SK-N-SH (cell line): ENCODE results near the gene RAB3C. TPM values are rescaled to one million over a fixed set of nuclear protein-coding genes. Genes with fewer than 3 reads are reported as not detected.

Source experiments
- CTCF ChIA-PET: fragments of 300-600, 350-600 bp; formaldehyde crosslinking; extraction: SDS; loops from one replicate; lab custom pipeline; 2021; lab: Yijun Ruan, JAX
- POLR2A ChIA-PET: fragments of 350-600 bp; sonication (Branson Sonifier 250); formaldehyde crosslinking; extraction: SDS; loops from one replicate; lab custom pipeline; 2020; ENCODE audit warnings: antibody characterized with exemption, inconsistent platforms; lab: Yijun Ruan, JAX
- DNase-seq: peaks from one replicate; pipeline ENCODE4 v3.0.0; 2012
- H2AFZ ChIP-seq: fragments of 200-600 bp; sonication (generic); 2 replicates; pipeline ENCODE4 v1.8.1; 2016; ENCODE audit warnings: antibody characterized with exemption, mild to moderate bottlenecking, low read depth
- H3F3A ChIP-seq: fragments of 200-600 bp; sonication (generic); replicated peaks from 2 replicates; pipeline ENCODE3; 2016; ENCODE audit warnings: antibody characterized with exemption, mild to moderate bottlenecking; ENCODE audit not compliant: insufficient read depth
- H3K27ac ChIP-seq, 2 experiments: fragments of 200-500 bp in 1 of 2; fragments of 200-600 bp in 1 of 2; sonication (Bioruptor generic) in 1 of 2; sonication (generic), shearing (Covaris generic) in 1 of 2; 2 replicates each; pipeline versions ENCODE4 v1.5.1 to v1.6.1; 2014 to 2016; ENCODE audit warnings: low read depth in 2 of 2, inconsistent platforms in 1 of 2, low read length in 1 of 2, mild to moderate bottlenecking in 1 of 2, mixed read lengths in 1 of 2
- H3K27me3 ChIP-seq: fragments of 200-600 bp; sonication (generic), shearing (Covaris generic); 2 replicates; pipeline ENCODE4 v1.6.1; 2016; ENCODE audit warnings: mixed run types; ENCODE audit not compliant: insufficient read depth
- H3K36me3 ChIP-seq, 2 experiments: fragments of 200-500 bp in 1 of 2; fragments of 200-600 bp in 1 of 2; sonication (Bioruptor generic) in 1 of 2; sonication (generic) in 1 of 2; replicated peaks in 1 of 2; 2 replicates each; pipeline versions ENCODE3 to v1.5.1; 2014 to 2016; ENCODE audit warnings: low read length in 1 of 2, mild to moderate bottlenecking in 1 of 2; ENCODE audit not compliant: insufficient read depth in 2 of 2, control insufficient read depth in 1 of 2
- H3K4me1 ChIP-seq, 2 experiments: fragments of 200-500 bp in 1 of 2; fragments of 200-600 bp in 1 of 2; sonication (Bioruptor generic) in 1 of 2; sonication (generic), shearing (Covaris generic) in 1 of 2; 2 replicates each; pipeline versions ENCODE4 v1.5.1 to v1.6.1; 2014 to 2016; ENCODE audit warnings: low read depth in 1 of 2, low read length in 1 of 2, mixed run types in 1 of 2; ENCODE audit not compliant: insufficient read depth in 2 of 2, control insufficient read depth in 1 of 2
- H3K4me2 ChIP-seq: fragments of 200-600 bp; sonication (generic), shearing (Covaris generic); 2 replicates; pipeline ENCODE4 v1.6.1; 2017; ENCODE audit warnings: mixed run types
- H3K4me3 ChIP-seq, 2 experiments: fragments of 200-500 bp in 1 of 2; fragments of 200-600 bp in 1 of 2; sonication (Bioruptor generic) in 1 of 2; sonication (generic), shearing (Covaris generic) in 1 of 2; 2 replicates each; pipeline versions ENCODE4 v1.5.1 to v1.8.1; 2014 to 2016; ENCODE audit warnings: low read depth in 2 of 2, inconsistent platforms in 1 of 2, low read length in 1 of 2, mild to moderate bottlenecking in 1 of 2, mixed read lengths in 1 of 2, moderate library complexity in 1 of 2
- H3K79me2 ChIP-seq: fragments of 200-600 bp; sonication (generic); 2 replicates; pipeline ENCODE4 v1.8.1; 2017; ENCODE audit warnings: mild to moderate bottlenecking; ENCODE audit not compliant: insufficient read depth
- H3K9ac ChIP-seq: fragments of 200-600 bp; sonication (generic); 2 replicates; pipeline ENCODE4 v1.6.1; 2017; ENCODE audit warnings: mixed run types
- H3K9me2 ChIP-seq: fragments of 200-600 bp; sonication (generic); 2 replicates; pipeline ENCODE4 v1.6.1; 2017; ENCODE audit warnings: mixed run types
- H3K9me3 ChIP-seq: fragments of 200-600 bp; sonication (generic); 2 replicates; pipeline ENCODE4 v1.6.1; 2017; ENCODE audit warnings: mixed run types, mild to moderate bottlenecking, moderate library complexity
- H4K20me1 ChIP-seq: fragments of 200-600 bp; sonication (generic); 2 replicates; pipeline ENCODE4 v1.6.1; 2017; ENCODE audit warnings: mild to moderate bottlenecking, mixed run types; ENCODE audit not compliant: insufficient read depth
- EP300 ChIP-seq, 2 experiments: IDR thresholded peaks; 2 replicates each; pipeline versions ENCODE4 v1.4.0 to v1.6.1; 2012; ENCODE audit warnings: borderline replicate concordance in 1 of 2, low read depth in 1 of 2, low read length in 1 of 2
- FOSL2 ChIP-seq: IDR thresholded peaks from 2 replicates; pipeline ENCODE4 v1.4.0; 2012; ENCODE audit warnings: low read depth, mild to moderate bottlenecking, moderate library complexity, borderline replicate concordance
- FOXM1 ChIP-seq: IDR thresholded peaks from 2 replicates; pipeline ENCODE4 v1.4.0; 2012; ENCODE audit warnings: low read depth, mild to moderate bottlenecking
- GATA2 ChIP-seq: sonication (generic); formaldehyde crosslinking; IDR thresholded peaks from 2 replicates; pipeline ENCODE4 v1.5.0; 2020; ENCODE audit warnings: mild to moderate bottlenecking, missing genetic modification reagents
- JUND ChIP-seq: IDR thresholded peaks from 2 replicates; pipeline ENCODE4 v1.4.0; 2012
- NFIC ChIP-seq: IDR thresholded peaks from 2 replicates; pipeline ENCODE4 v1.4.0; 2012; ENCODE audit warnings: borderline replicate concordance
- NRF1 ChIP-seq: IDR thresholded peaks from 2 replicates; pipeline ENCODE4 v1.6.1; 2012; ENCODE audit warnings: low read depth, mild to moderate bottlenecking, low read length
- POLR2AphosphoS5 ChIP-seq: IDR thresholded peaks from 2 replicates; pipeline ENCODE4 v1.6.1; 2012; ENCODE audit warnings: low read depth, low read length
- RCOR1 ChIP-seq: fragments of 150-350 bp; IDR thresholded peaks from 2 replicates; pipeline ENCODE4 v1.6.1; 2017; ENCODE audit warnings: antibody characterized with exemption, low read length
- SMC3 ChIP-seq: IDR thresholded peaks from 2 replicates; pipeline ENCODE4 v1.6.1; 2012; ENCODE audit warnings: low read depth, low read length, improper control_type of control experiment
- polyA plus RNA-seq, 3 experiments: library from polyadenylated mRNA; depleted of rRNA; stranded (reverse); fragments of >200 nt; gene quantifications; 2 replicates each; pipeline ENCODE4 v1.2.3, GENCODE V29; 2012
- TF ChIP-seq, protein P1 (sequence below): fragments of 150-350 bp; IDR thresholded peaks from 2 replicates; pipeline ENCODE4 v1.6.1; 2017; ENCODE audit warnings: antibody characterized with exemption, low read length, low read depth, borderline replicate concordance
- TF ChIP-seq, protein P2 (sequence below): IDR thresholded peaks from 2 replicates; pipeline ENCODE4; 2012
- TF ChIP-seq, protein P3 (sequence below): fragments of 150-350 bp; IDR thresholded peaks from 2 replicates; pipeline ENCODE4 v1.6.1; 2016; ENCODE audit warnings: mild to moderate bottlenecking, low read depth, low read length
- TF ChIP-seq, protein P4 (sequence below): IDR thresholded peaks from 2 replicates; pipeline ENCODE4 v1.6.1; 2012; ENCODE audit warnings: mild to moderate bottlenecking, low read depth, low read length, moderate library complexity

The RAB3C gene
- polyA plus RNA-seq, 1 of the 3 experiments (the other 2 are of a cell fraction): 0.03 TPM

DNA sequence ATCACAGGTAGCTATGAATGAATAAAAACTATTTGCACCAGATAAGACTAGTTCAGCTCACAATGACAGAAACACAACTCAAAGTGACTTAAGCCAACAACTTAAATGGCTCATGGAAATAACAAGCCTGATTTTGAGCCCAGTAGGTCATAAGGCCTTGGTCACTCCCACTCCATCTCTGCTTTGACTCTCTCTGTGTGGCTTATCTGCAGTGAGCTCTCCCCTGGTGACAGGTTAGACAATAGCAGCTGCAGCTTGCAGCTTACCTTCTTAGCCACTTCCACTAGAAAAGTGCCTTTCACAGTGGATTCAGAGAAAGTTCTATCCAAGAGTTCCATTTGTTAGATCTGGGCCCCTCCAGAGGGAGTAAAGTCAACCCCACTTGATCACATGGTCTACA lies 315.7 kb downstream of the RAB3C start:
- ChIA-PET POLR2A (no interaction called here), CTCF (interaction anchor here (0.6 to 9.8 kb wide), 4 partner anchors 12 to 276 kb away, joined by 3 to 143 read pairs (median 18); no protein-coding TSS in a partner anchor)
- no peak overlapping the region for H3K27ac ChIP-seq
- no peak overlapping the region for H2AFZ ChIP-seq
- no peaks in the 10 kb centered on the region for H3K9me3 ChIP-seq
- H3K36me3 ChIP-seq: no peaks in the 10 kb centered on the region
- H3F3A ChIP-seq: no peaks in the 10 kb centered on the region
- no peaks in the 10 kb centered on the region for H3K4me1 ChIP-seq
- H3K27me3 ChIP-seq: no peaks in the 10 kb centered on the region
- TF ChIP-seq, protein P1, sequence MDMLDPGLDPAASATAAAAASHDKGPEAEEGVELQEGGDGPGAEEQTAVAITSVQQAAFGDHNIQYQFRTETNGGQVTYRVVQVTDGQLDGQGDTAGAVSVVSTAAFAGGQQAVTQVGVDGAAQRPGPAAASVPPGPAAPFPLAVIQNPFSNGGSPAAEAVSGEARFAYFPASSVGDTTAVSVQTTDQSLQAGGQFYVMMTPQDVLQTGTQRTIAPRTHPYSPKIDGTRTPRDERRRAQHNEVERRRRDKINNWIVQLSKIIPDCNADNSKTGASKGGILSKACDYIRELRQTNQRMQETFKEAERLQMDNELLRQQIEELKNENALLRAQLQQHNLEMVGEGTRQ: no peak
- TF ChIP-seq RCOR1: no peak
- TF ChIP-seq, protein P2, sequence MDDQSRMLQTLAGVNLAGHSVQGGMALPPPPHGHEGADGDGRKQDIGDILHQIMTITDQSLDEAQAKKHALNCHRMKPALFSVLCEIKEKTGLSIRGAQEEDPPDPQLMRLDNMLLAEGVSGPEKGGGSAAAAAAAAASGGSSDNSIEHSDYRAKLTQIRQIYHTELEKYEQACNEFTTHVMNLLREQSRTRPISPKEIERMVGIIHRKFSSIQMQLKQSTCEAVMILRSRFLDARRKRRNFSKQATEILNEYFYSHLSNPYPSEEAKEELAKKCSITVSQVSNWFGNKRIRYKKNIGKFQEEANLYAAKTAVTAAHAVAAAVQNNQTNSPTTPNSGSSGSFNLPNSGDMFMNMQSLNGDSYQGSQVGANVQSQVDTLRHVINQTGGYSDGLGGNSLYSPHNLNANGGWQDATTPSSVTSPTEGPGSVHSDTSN: no peak
- no peak for TF ChIP-seq JUND
- TF ChIP-seq FOSL2: no peak
- no peak for TF ChIP-seq GATA2 (CRISPR knock-in tag)
- TF ChIP-seq, protein P3, sequence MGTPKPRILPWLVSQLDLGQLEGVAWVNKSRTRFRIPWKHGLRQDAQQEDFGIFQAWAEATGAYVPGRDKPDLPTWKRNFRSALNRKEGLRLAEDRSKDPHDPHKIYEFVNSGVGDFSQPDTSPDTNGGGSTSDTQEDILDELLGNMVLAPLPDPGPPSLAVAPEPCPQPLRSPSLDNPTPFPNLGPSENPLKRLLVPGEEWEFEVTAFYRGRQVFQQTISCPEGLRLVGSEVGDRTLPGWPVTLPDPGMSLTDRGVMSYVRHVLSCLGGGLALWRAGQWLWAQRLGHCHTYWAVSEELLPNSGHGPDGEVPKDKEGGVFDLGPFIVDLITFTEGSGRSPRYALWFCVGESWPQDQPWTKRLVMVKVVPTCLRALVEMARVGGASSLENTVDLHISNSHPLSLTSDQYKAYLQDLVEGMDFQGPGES: no peak
- no peak for TF ChIP-seq EP300 (IDR thresholded peaks at IDR 0.05; ENCODE audit: borderline replicate concordance in 1 of 2, low read depth in 1 of 2, low read length in 1 of 2)
- TF ChIP-seq NFIC: no peak
- no peak for TF ChIP-seq FOXM1
- TF ChIP-seq, protein P4, sequence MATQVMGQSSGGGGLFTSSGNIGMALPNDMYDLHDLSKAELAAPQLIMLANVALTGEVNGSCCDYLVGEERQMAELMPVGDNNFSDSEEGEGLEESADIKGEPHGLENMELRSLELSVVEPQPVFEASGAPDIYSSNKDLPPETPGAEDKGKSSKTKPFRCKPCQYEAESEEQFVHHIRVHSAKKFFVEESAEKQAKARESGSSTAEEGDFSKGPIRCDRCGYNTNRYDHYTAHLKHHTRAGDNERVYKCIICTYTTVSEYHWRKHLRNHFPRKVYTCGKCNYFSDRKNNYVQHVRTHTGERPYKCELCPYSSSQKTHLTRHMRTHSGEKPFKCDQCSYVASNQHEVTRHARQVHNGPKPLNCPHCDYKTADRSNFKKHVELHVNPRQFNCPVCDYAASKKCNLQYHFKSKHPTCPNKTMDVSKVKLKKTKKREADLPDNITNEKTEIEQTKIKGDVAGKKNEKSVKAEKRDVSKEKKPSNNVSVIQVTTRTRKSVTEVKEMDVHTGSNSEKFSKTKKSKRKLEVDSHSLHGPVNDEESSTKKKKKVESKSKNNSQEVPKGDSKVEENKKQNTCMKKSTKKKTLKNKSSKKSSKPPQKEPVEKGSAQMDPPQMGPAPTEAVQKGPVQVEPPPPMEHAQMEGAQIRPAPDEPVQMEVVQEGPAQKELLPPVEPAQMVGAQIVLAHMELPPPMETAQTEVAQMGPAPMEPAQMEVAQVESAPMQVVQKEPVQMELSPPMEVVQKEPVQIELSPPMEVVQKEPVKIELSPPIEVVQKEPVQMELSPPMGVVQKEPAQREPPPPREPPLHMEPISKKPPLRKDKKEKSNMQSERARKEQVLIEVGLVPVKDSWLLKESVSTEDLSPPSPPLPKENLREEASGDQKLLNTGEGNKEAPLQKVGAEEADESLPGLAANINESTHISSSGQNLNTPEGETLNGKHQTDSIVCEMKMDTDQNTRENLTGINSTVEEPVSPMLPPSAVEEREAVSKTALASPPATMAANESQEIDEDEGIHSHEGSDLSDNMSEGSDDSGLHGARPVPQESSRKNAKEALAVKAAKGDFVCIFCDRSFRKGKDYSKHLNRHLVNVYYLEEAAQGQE: no peak
- no peak for TF ChIP-seq NRF1
- TF ChIP-seq SMC3: no peak
- TF ChIP-seq POLR2AphosphoS5: no peak
- no peak overlapping the region for H3K4me2 ChIP-seq
- H4K20me1 ChIP-seq: no peaks in the 10 kb centered on the region
- no peaks in the 10 kb centered on the region for H3K79me2 ChIP-seq
- no peak for DNase-seq
- no peak overlapping the region for H3K4me3 ChIP-seq
- H3K9ac ChIP-seq: no peak overlapping the region
- no peaks in the 10 kb centered on the region for H3K9me2 ChIP-seq
